Activated CD4-positive, alpha-beta memory T cell treated with anti-CD3 and anti-CD28 coated beads, Interleukin-2, amount 10 ng/mL, durations not matched to agents 7 days and 5 days (primary cell): ENCODE results near the gene GLT8D1. TPM values are rescaled to one million over a fixed set of nuclear protein-coding genes. Genes with fewer than 3 reads are reported as not detected.

Source experiments
- CTCF ChIA-PET: fragments of 350-600 bp; sonication (Branson Sonifier 250); formaldehyde crosslinking; loops from one replicate; lab custom pipeline; 2021; ENCODE audit warnings: antibody characterized with exemption, inconsistent platforms; lab: Charles Lee
- POLR2A ChIA-PET: fragments of 350-600 bp; sonication (Branson Sonifier 250); formaldehyde crosslinking; loops from one replicate; lab custom pipeline; 2021; ENCODE audit warnings: antibody characterized with exemption; lab: Charles Lee
- DNase-seq: peaks from one replicate; pipeline ENCODE4 v3.0.0-alpha.2; 2020
- H3K27ac Mint-ChIP-seq: one replicate; pipeline ENCODE4 v1.8.0; 2021; ENCODE audit warnings: mild to moderate bottlenecking, mixed read lengths
- H3K27me3 Mint-ChIP-seq: one replicate; pipeline ENCODE4 v1.8.0; 2021; ENCODE audit warnings: mixed read lengths
- H3K36me3 Mint-ChIP-seq: one replicate; pipeline ENCODE4 v1.8.0; 2021; ENCODE audit warnings: low read depth, mixed read lengths
- H3K4me1 Mint-ChIP-seq: one replicate; pipeline ENCODE4 v1.8.0; 2021; ENCODE audit warnings: mixed read lengths
- H3K4me3 Mint-ChIP-seq: one replicate; pipeline ENCODE4 v1.8.0; 2021; ENCODE audit warnings: mild to moderate bottlenecking, mixed read lengths
- H3K9me3 Mint-ChIP-seq: one replicate; pipeline ENCODE4 v1.8.0; 2021; ENCODE audit warnings: mixed read lengths
- total RNA-seq, 2 experiments: library from RNA; stranded (reverse); gene quantifications; one replicate each; pipeline ENCODE4 v1.2.3, GENCODE V29; 2021

The GLT8D1 gene
- total RNA-seq, 2 experiments from 2014 or later, result 43.4 to 46.7 TPM

- CTCF ChIA-PET, result interaction anchor here (0.9 to 1.1 kb wide), 2 partner anchors 18 to 140 kb away, joined by 3 to 4 read pairs; no protein-coding TSS in a partner anchor
Measured at GRCh38 chr3:52704611-52705437, 767 bp downstream of the GLT8D1 start.

GRCh38 chr3:52703341-52703740, 2.2 kb downstream of the GLT8D1 start:
- no peaks in the 10 kb centered on the region for H3K27me3 Mint-ChIP-seq
- H3K36me3 Mint-ChIP-seq, result peaks cover 22% of the 10 kb centered on the region
- ChIA-PET CTCF (no interaction called here), POLR2A (interaction anchor here (0.7 to 6.5 kb wide), 2 partner anchors 12 to 16 kb away, joined by 3 to 78 read pairs; partner anchors contain the start of genes GNL3 and PBRM1)
- no peaks in the 10 kb centered on the region for H3K9me3 Mint-ChIP-seq
- peaks cover 36% of the 10 kb centered on the region for H3K4me1 Mint-ChIP-seq
- H3K4me3 Mint-ChIP-seq, result no peak overlapping the region
- no peak for DNase-seq
- no peak overlapping the region for H3K27ac Mint-ChIP-seq

More at GRCh38 chr3:52704611-52705437, 767 bp downstream of the GLT8D1 start:
- DNase-seq, result no peak
- H3K4me3 Mint-ChIP-seq, result peak overlapping the region; percentile 95
- H3K36me3 Mint-ChIP-seq, result peaks cover 28% of the 10 kb centered on the region
- peaks cover 39% of the 10 kb centered on the region for H3K4me1 Mint-ChIP-seq
- POLR2A ChIA-PET, result interaction anchor here (0.9 to 6.5 kb wide), 10 partner anchors 8 to 1059 kb away, joined by 3 to 78 read pairs (median 6); partner anchors contain the start of genes GNL3, PBRM1 and SFMBT1
- H3K27ac Mint-ChIP-seq, result peak overlapping the region; percentile 86
- no peaks in the 10 kb centered on the region for H3K9me3 Mint-ChIP-seq
- H3K27me3 Mint-ChIP-seq, result no peaks in the 10 kb centered on the region

- H3K27me3 Mint-ChIP-seq, result no peaks in the 10 kb centered on the region
- H3K9me3 Mint-ChIP-seq, result no peaks in the 10 kb centered on the region
- H3K4me1 Mint-ChIP-seq, result peaks cover 19% of the 10 kb centered on the region
- no peak overlapping the region for H3K4me3 Mint-ChIP-seq
- POLR2A ChIA-PET, result interaction anchor here (0.9 to 1.9 kb wide), 5 partner anchors 9 to 349 kb away, joined by 4 to 18 read pairs (median 5); partner anchors contain the start of genes GLT8D1, SFMBT1 and SPCS1
- no peak for DNase-seq
- peaks cover 58% of the 10 kb centered on the region for H3K36me3 Mint-ChIP-seq
- CTCF ChIA-PET, result interaction anchor here (1.7 kb wide), 1 partner anchor 10 kb away, joined by 6 read pairs; no protein-coding TSS in a partner anchor
- peak overlapping the region; percentile 60 for H3K27ac Mint-ChIP-seq
Measured at GRCh38 chr3:52697632-52697965, 8.0 kb downstream of the GLT8D1 start.

- Mint-ChIP-seq H3K27ac (peak overlapping the region; percentile 60), H3K9me3 (no peaks in the 10 kb centered on the region), H3K4me1 (peaks cover 17% of the 10 kb centered on the region), H3K4me3 (no peak overlapping the region), H3K27me3 (no peaks in the 10 kb centered on the region), H3K36me3 (peaks cover 59% of the 10 kb centered on the region)
- POLR2A ChIA-PET, result interaction anchor here (0.9 to 1.9 kb wide), 5 partner anchors 9 to 349 kb away, joined by 4 to 18 read pairs (median 5); partner anchors contain the start of genes GLT8D1, SFMBT1 and SPCS1
- CTCF ChIA-PET, result interaction anchor here (1.7 kb wide), 1 partner anchor 9 kb away, joined by 6 read pairs; no protein-coding TSS in a partner anchor
- no peak for DNase-seq
Measured at GRCh38 chr3:52696830-52697631, 8.6 kb downstream of the GLT8D1 start.

GRCh38 chr3:52695798-52696671, 9.6 kb downstream of the GLT8D1 start:
- ChIA-PET POLR2A (interaction anchor here (0.8 to 1.9 kb wide), 4 partner anchors 8 to 10 kb away, joined by 3 to 18 read pairs (median 8); partner anchors contain the start of genes GLT8D1 and SPCS1), CTCF (interaction anchor here (1.7 kb wide), 1 partner anchor 8 kb away, joined by 6 read pairs; no protein-coding TSS in a partner anchor)
- Mint-ChIP-seq H3K27me3 (no peaks in the 10 kb centered on the region), H3K4me1 (peaks cover 19% of the 10 kb centered on the region), H3K27ac (no peak overlapping the region), H3K9me3 (no peaks in the 10 kb centered on the region), H3K36me3 (peaks cover 65% of the 10 kb centered on the region), H3K4me3 (no peak overlapping the region)
- DNase-seq, result no peak

GRCh38 chr3:52694528-52695189, 10.9 kb downstream of the GLT8D1 start:
- H3K27me3 Mint-ChIP-seq, result no peaks in the 10 kb centered on the region
- H3K9me3 Mint-ChIP-seq, result no peaks in the 10 kb centered on the region
- peaks cover 73% of the 10 kb centered on the region for H3K36me3 Mint-ChIP-seq
- H3K27ac Mint-ChIP-seq, result no peak overlapping the region
- no peak for DNase-seq
- no peak overlapping the region for H3K4me3 Mint-ChIP-seq
- H3K4me1 Mint-ChIP-seq, result peaks cover 26% of the 10 kb centered on the region
- ChIA-PET CTCF (interaction anchor here (0.6 to 1.0 kb wide), 2 partner anchors 21 to 415 kb away, joined by 3 read pairs; no protein-coding TSS in a partner anchor), POLR2A (interaction anchor here (1.7 to 3.8 kb wide), 2 partner anchors 8 to 11 kb away, joined by 5 to 24 read pairs; partner anchors contain the start of genes GLT8D1 and SPCS1)

- Mint-ChIP-seq H3K4me3 (no peak overlapping the region), H3K4me1 (peaks cover 39% of the 10 kb centered on the region), H3K27me3 (no peaks in the 10 kb centered on the region), H3K9me3 (no peaks in the 10 kb centered on the region), H3K27ac (no peak overlapping the region), H3K36me3 (peaks cover 85% of the 10 kb centered on the region)
- DNase-seq, result no peak
- POLR2A ChIA-PET, result interaction anchor here (3.8 kb wide), 1 partner anchor 12 kb away, joined by 24 read pairs; the partner anchor contains the start of genes GLT8D1 and SPCS1
- CTCF ChIA-PET, result interaction anchor here (0.6 kb wide), 2 partner anchors 43 to 105 kb away, joined by 3 to 4 read pairs; no protein-coding TSS in a partner anchor
Measured at GRCh38 chr3:52693071-52693470, 12.5 kb downstream of the GLT8D1 start.

- DNase-seq, result no peak
- POLR2A ChIA-PET, result interaction anchor here (1.1 to 6.3 kb wide), 4 partner anchors 13 to 39 kb away, joined by 3 to 78 read pairs (median 15); partner anchors contain the start of genes GLT8D1 and SPCS1
- Mint-ChIP-seq H3K4me3 (no peak overlapping the region), H3K4me1 (peaks cover 54% of the 10 kb centered on the region), H3K36me3 (peaks cover 87% of the 10 kb centered on the region), H3K9me3 (no peaks in the 10 kb centered on the region), H3K27ac (no peak overlapping the region), H3K27me3 (no peaks in the 10 kb centered on the region)
- CTCF ChIA-PET, result no interaction called here
Measured at GRCh38 chr3:52690560-52690959, 15.0 kb downstream of the GLT8D1 start.

- H3K4me3 Mint-ChIP-seq, result no peak overlapping the region
- POLR2A ChIA-PET, result interaction anchor here (0.7 to 6.3 kb wide), 5 partner anchors 8 to 156 kb away, joined by 3 to 78 read pairs (median 3); partner anchors contain the start of genes GLT8D1, NEK4 and SPCS1
- DNase-seq, result no peak
- no peaks in the 10 kb centered on the region for H3K27me3 Mint-ChIP-seq
- H3K9me3 Mint-ChIP-seq, result no peaks in the 10 kb centered on the region
- CTCF ChIA-PET, result no interaction called here
- peaks cover 59% of the 10 kb centered on the region for H3K4me1 Mint-ChIP-seq
- peaks cover 80% of the 10 kb centered on the region for H3K36me3 Mint-ChIP-seq
- peak overlapping the region; percentile 1 for H3K27ac Mint-ChIP-seq
Measured at GRCh38 chr3:52689151-52689550, 16.4 kb downstream of the GLT8D1 start.

GRCh38 chr3:52688266-52688665, 17.3 kb downstream of the GLT8D1 start:
- Mint-ChIP-seq H3K27me3 (no peaks in the 10 kb centered on the region), H3K9me3 (no peaks in the 10 kb centered on the region), H3K4me3 (no peak overlapping the region), H3K27ac (peak overlapping the region; percentile 53), H3K4me1 (peaks cover 67% of the 10 kb centered on the region), H3K36me3 (peaks cover 72% of the 10 kb centered on the region)
- ChIA-PET CTCF (interaction anchor here (2.3 kb wide), 1 partner anchor 9 kb away, joined by 6 read pairs; no protein-coding TSS in a partner anchor), POLR2A (interaction anchor here (0.7 to 6.3 kb wide), 4 partner anchors 9 to 157 kb away, joined by 3 to 78 read pairs (median 10); partner anchors contain the start of genes GLT8D1 and SPCS1)
- DNase-seq, result no peak
